ENCODE measurements around the gene RGS19.

GRCh38 chr20:64077094-64077493, 2.2 kb downstream of the RGS19 start:
- no peak for TF ChIP-seq CTCF (optimal IDR thresholded peaks at IDR 0.05 in 1 of 3, IDR thresholded peaks at IDR 0.05 in 1 of 3, conservative IDR thresholded peaks at IDR 0.05 in 1 of 3; ENCODE audit: extremely low read depth in 1 of 3, insufficient read depth in 2 of 3, low read length in 3 of 3)
- TF ChIP-seq EZH2 (IDR thresholded peaks at IDR 0.05; ENCODE audit: low read length) = no peak
